AG04450 (cell line): ENCODE results near the gene CDH4. TPM values are rescaled to one million over a fixed set of nuclear protein-coding genes. Genes with fewer than 3 reads are reported as not detected.

Experiments
- CTCF ChIA-PET: fragments of 300-600, 350-600 bp; formaldehyde crosslinking; extraction: SDS; loops from one replicate; lab custom pipeline; 2022; ENCODE audit warnings: antibody characterized with exemption, inconsistent platforms; lab: Charles Lee
- POLR2A ChIA-PET: fragments of 350-600 bp; formaldehyde crosslinking; extraction: SDS; loops from one replicate; lab custom pipeline; 2021; ENCODE audit warnings: antibody characterized with exemption, inconsistent platforms; lab: Yijun Ruan, JAX
- DNase-seq: peaks from one replicate; pipeline ENCODE4 v3.0.0-alpha.2; 2011; ENCODE audit warnings: low read depth, low spot score
- H3K27ac ChIP-seq: one replicate; pipeline ENCODE4 v1.5.1; 2012; ENCODE audit warnings: low read depth, low read length, control low read depth
- H3K27me3 ChIP-seq: one replicate; pipeline ENCODE4 v1.6.0; 2012; ENCODE audit warnings: low read length; ENCODE audit not compliant: control insufficient read depth, insufficient read depth
- H3K4me3 ChIP-seq: 2 replicates; pipeline ENCODE4 v1.5.1; 2011; ENCODE audit warnings: mild to moderate bottlenecking, low read depth, low read length, control low read depth
- H3K9me3 ChIP-seq: 2 replicates; pipeline ENCODE4 v1.5.1; 2012; ENCODE audit warnings: low read length; ENCODE audit not compliant: control insufficient read depth, insufficient read depth
- CTCF ChIP-seq: IDR thresholded peaks from 2 replicates; pipeline ENCODE4 v1.5.1; 2011; ENCODE audit warnings: low read depth, low read length, control low read depth, inconsistent platforms
- polyA plus RNA-seq: library from polyadenylated mRNA; depleted of rRNA; stranded (reverse); fragments of >200 nt; gene quantifications from 2 replicates; pipeline ENCODE4 v1.2.3, GENCODE V29; 2011

CDH4 gene
- polyA plus RNA-seq, 1 experiment = 1.6 TPM

GRCh38 chr20:61723529-61724257, 471.6 kb downstream of the CDH4 start:
- no peaks in the 10 kb centered on the region for H3K27me3 ChIP-seq
- DNase-seq = no peak
- TF ChIP-seq CTCF = no peak
- no peak overlapping the region for H3K4me3 ChIP-seq
- POLR2A ChIA-PET = no interaction called here
- CTCF ChIA-PET = interaction anchor here (0.5 kb wide), 1 partner anchor 19 kb away, joined by 3 read pairs; no protein-coding TSS in a partner anchor
- H3K27ac ChIP-seq = no peak overlapping the region
- no peaks in the 10 kb centered on the region; the same call in 1 of the 2 replicates for H3K9me3 ChIP-seq

- no peak overlapping the region for H3K27ac ChIP-seq
- no peak overlapping the region for H3K4me3 ChIP-seq
- POLR2A ChIA-PET = no interaction called here
- TF ChIP-seq CTCF = peak; percentile 45
- H3K9me3 ChIP-seq = no peaks in the 10 kb centered on the region; the same call in 1 of the 2 replicates
- no peak for DNase-seq
- CTCF ChIA-PET = interaction anchor here (0.6 kb wide), 1 partner anchor 9 kb away, joined by 4 read pairs; no protein-coding TSS in a partner anchor
- no peaks in the 10 kb centered on the region for H3K27me3 ChIP-seq
These were observed 472.3 kb downstream of the CDH4 start for GRCh38 chr20:61724376-61724775.

DNA sequence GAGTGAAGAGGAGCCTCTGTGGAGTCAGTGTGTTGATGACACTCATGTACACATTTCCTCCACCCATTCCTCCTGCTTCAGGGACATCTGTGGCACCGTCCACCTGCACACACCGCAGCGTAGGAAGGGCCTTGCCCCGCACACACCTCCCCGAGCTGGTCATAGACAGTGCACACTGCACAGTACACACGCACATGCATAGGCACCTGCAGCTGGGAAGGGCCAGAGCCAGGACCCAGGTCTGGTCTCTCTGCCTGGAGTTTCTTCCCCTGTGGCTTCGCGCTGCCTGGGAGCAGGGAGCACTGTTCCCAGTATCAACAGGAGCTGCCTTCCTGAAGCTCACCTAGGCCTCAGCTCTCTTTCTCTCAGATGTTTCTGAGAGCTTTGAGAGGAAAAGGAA, 473.1 kb downstream of the CDH4 start:
- no peak for DNase-seq
- H3K27ac ChIP-seq = no peak overlapping the region
- POLR2A ChIA-PET = no interaction called here

GRCh38 chr20:61725966-61726365, 473.9 kb downstream of the CDH4 start:
- ChIA-PET CTCF (interaction anchor here (0.8 to 1.0 kb wide), 2 partner anchors 22 to 475 kb away, joined by 3 read pairs; no protein-coding TSS in a partner anchor), POLR2A (no interaction called here)
- Histone ChIP-seq H3K27me3 (no peaks in the 10 kb centered on the region), H3K4me3 (no peak overlapping the region), H3K27ac (no peak overlapping the region), H3K9me3 (no peaks in the 10 kb centered on the region)
- TF ChIP-seq CTCF = no peak
- no peak for DNase-seq

More for the DNA sequence above, 473.1 kb downstream of the CDH4 start:
- no peak overlapping the region for H3K4me3 ChIP-seq
- no peaks in the 10 kb centered on the region for H3K27me3 ChIP-seq
- TF ChIP-seq CTCF = no peak
- H3K9me3 ChIP-seq = no peaks in the 10 kb centered on the region; the same call in 1 of the 2 replicates
- CTCF ChIA-PET = interaction anchor here (0.6 to 1.0 kb wide), 3 partner anchors 8 to 474 kb away, joined by 3 to 4 read pairs (median 3); no protein-coding TSS in a partner anchor

DNA sequence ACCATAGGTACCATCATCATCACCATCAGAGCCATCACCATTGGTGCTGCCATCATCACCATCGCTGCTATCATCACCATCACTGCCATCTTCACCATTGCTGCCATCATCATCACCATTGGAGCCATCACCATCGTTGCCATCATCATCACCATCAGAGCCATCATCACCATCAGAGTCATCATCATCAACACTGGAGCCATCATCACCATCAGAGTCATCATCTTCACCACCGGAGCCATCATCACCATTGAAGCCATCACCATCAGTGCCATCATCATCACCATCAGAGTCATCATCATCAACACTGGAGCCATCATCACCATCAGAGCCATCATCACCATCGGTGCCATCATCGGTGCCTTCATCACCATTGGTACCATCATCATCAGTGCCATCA, 474.9 kb downstream of the CDH4 start:
- H3K4me3 ChIP-seq = no peak overlapping the region
- H3K27ac ChIP-seq = no peak overlapping the region
- ChIA-PET POLR2A (no interaction called here), CTCF (no interaction called here)
- no peaks in the 10 kb centered on the region for H3K9me3 ChIP-seq
- no peak for TF ChIP-seq CTCF
- no peaks in the 10 kb centered on the region for H3K27me3 ChIP-seq
- DNase-seq = no peak
